ENCODE results near the gene NLGN1. TPM values are rescaled to one million over a fixed set of nuclear protein-coding genes. Genes with fewer than 3 reads are reported as not detected.

Gene NLGN1
- total RNA-seq, 1 experiment from 2014 or later, result not detected

- POLR2A ChIA-PET, result no interaction called here
- Histone ChIP-seq H3K4me2 (ENCODE audit: low read length) (no peak overlapping the region), H3K27me3 (ENCODE audit: insufficient read depth, low read length) (no peaks in the 10 kb centered on the region), H4K20me1 (ENCODE audit: insufficient read depth) (no peaks in the 10 kb centered on the region), H3K79me2 (ENCODE audit: insufficient read depth, low read length) (no peaks in the 10 kb centered on the region), H3K36me3 (ENCODE audit: control insufficient read depth in 1 of 2, insufficient read depth in 2 of 2, low read length in 2 of 2) (no peaks in the 10 kb centered on the region), H3K27ac (ENCODE audit: low read depth, low read length) (no peak overlapping the region), H3K9me3 (ENCODE audit: control insufficient read depth in 1 of 2, insufficient read depth in 1 of 2, low read depth in 1 of 2, low read length in 2 of 2) (no peaks in the 10 kb centered on the region), H3K4me1 (ENCODE audit: control insufficient read depth in 1 of 2, insufficient read depth in 2 of 2, low read length in 2 of 2) (no peaks in the 10 kb centered on the region), H3K9me2 (ENCODE audit: insufficient read depth) (no peaks in the 10 kb centered on the region), H3K9ac (ENCODE audit: low read length) (no peak overlapping the region), H2AFZ (ENCODE audit: low read depth, low read length, poor library complexity, severe bottlenecking) (no peak overlapping the region), H3K4me3 (replicated peaks in 1 of 2; ENCODE audit: low read depth in 1 of 2, low read length in 2 of 2) (no peak overlapping the region)
- CTCF ChIA-PET, result no interaction called here
- TF ChIP-seq YY1 (IDR thresholded peaks at IDR 0.05; ENCODE audit: extremely low read depth, insufficient replicate concordance, low read depth, low read length) (no peak), EZH2phosphoT487 (IDR thresholded peaks at IDR 0.05; ENCODE audit: borderline replicate concordance) (no peak)
- DNase-seq (ENCODE audit: low read depth, low spot score), result no peak
- RAD21 ChIA-PET (ENCODE audit: low non-redundant PET in 1 of 2, low total read pairs in 2 of 2, uncharacterized antibody in 2 of 2, unreplicated experiment in 2 of 2), result no interaction called here
- intact Hi-C loops (cut with micrococcal nuclease), result no loop called here
- BruUV-seq (replicated peaks), result no TSS peak
- ATAC-seq, result no peak
Observed at GRCh38 chr3:173588556-173588955, 191.0 kb downstream of the NLGN1 start.

DNA sequence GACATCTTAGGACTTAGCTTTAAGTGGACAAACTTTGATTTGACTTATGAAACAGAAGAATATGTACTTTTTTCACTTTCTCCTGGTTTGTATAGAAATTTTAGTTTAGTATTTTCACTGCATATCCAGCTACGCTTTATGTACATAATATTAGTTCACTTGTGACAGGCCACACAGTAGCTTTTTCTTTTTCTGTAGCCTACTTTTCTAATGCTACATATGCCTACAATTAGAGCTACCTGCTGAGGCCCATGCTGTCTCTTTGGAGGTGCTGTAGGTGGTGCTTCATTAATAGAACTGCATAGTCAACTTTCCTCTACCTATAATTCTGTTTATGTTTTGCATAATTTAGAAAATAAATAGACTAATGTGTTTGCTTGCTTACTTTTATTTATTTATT, 191.6 kb downstream of the NLGN1 start:
- intact Hi-C loops (cut with micrococcal nuclease), result no loop called here
- no TSS peak for BruUV-seq (replicated peaks)
- no peak overlapping the region for H2AFZ ChIP-seq (ENCODE audit: low read depth, low read length, poor library complexity, severe bottlenecking)

More for the DNA sequence above, 191.6 kb downstream of the NLGN1 start:
- ChIA-PET RAD21 (ENCODE audit: low non-redundant PET in 1 of 2, low total read pairs in 2 of 2, uncharacterized antibody in 2 of 2, unreplicated experiment in 2 of 2) (no interaction called here), POLR2A (no interaction called here), CTCF (no interaction called here)
- H3K4me3 ChIP-seq (replicated peaks in 1 of 2; ENCODE audit: low read depth in 1 of 2, low read length in 2 of 2), result no peak overlapping the region
- no peak for TF ChIP-seq JUND (IDR thresholded peaks at IDR 0.05)
- TF ChIP-seq ZFX (IDR thresholded peaks at IDR 0.05), result no peak
- TF ChIP-seq ZBTB33 (IDR thresholded peaks at IDR 0.05; ENCODE audit: extremely low read depth, insufficient replicate concordance, low read length), result no peak
- TF ChIP-seq, protein P1, sequence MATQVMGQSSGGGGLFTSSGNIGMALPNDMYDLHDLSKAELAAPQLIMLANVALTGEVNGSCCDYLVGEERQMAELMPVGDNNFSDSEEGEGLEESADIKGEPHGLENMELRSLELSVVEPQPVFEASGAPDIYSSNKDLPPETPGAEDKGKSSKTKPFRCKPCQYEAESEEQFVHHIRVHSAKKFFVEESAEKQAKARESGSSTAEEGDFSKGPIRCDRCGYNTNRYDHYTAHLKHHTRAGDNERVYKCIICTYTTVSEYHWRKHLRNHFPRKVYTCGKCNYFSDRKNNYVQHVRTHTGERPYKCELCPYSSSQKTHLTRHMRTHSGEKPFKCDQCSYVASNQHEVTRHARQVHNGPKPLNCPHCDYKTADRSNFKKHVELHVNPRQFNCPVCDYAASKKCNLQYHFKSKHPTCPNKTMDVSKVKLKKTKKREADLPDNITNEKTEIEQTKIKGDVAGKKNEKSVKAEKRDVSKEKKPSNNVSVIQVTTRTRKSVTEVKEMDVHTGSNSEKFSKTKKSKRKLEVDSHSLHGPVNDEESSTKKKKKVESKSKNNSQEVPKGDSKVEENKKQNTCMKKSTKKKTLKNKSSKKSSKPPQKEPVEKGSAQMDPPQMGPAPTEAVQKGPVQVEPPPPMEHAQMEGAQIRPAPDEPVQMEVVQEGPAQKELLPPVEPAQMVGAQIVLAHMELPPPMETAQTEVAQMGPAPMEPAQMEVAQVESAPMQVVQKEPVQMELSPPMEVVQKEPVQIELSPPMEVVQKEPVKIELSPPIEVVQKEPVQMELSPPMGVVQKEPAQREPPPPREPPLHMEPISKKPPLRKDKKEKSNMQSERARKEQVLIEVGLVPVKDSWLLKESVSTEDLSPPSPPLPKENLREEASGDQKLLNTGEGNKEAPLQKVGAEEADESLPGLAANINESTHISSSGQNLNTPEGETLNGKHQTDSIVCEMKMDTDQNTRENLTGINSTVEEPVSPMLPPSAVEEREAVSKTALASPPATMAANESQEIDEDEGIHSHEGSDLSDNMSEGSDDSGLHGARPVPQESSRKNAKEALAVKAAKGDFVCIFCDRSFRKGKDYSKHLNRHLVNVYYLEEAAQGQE (IDR thresholded peaks at IDR 0.05; ENCODE audit: low read depth), result no peak
- DNase-seq (ENCODE audit: low read depth, low spot score), result no peak
- no peaks in the 10 kb centered on the region for H3K9me2 ChIP-seq (ENCODE audit: insufficient read depth)
- no peaks in the 10 kb centered on the region for H3K4me1 ChIP-seq (ENCODE audit: control insufficient read depth in 1 of 2, insufficient read depth in 2 of 2, low read length in 2 of 2)
- ATAC-seq, result no peak
- no peaks in the 10 kb centered on the region for H3K27me3 ChIP-seq (ENCODE audit: insufficient read depth, low read length)
- H4K20me1 ChIP-seq (ENCODE audit: insufficient read depth), result no peaks in the 10 kb centered on the region
- no peaks in the 10 kb centered on the region for H3K79me2 ChIP-seq (ENCODE audit: insufficient read depth, low read length)
- no peaks in the 10 kb centered on the region for H3K36me3 ChIP-seq (ENCODE audit: control insufficient read depth in 1 of 2, insufficient read depth in 2 of 2, low read length in 2 of 2)
- no peak overlapping the region for H3K27ac ChIP-seq (ENCODE audit: low read depth, low read length)
- H3K4me2 ChIP-seq (ENCODE audit: low read length), result no peak overlapping the region
- H3K9me3 ChIP-seq (ENCODE audit: control insufficient read depth in 1 of 2, insufficient read depth in 1 of 2, low read depth in 1 of 2, low read length in 2 of 2), result no peaks in the 10 kb centered on the region
- H3K9ac ChIP-seq (ENCODE audit: low read length), result no peak overlapping the region
